Measurements from ENCODE around the gene ZNF341. TPM values are rescaled to one million over a fixed set of nuclear protein-coding genes. Genes with fewer than 3 reads are reported as not detected.

Gene ZNF341
- total RNA-seq, 2 experiments from 2014 or later = 2.1 to 2.7 TPM

- H3K4me1 ChIP-seq (ENCODE audit: insufficient read depth, low read length) = no peaks in the 10 kb centered on the region
- H3K9me3 ChIP-seq (ENCODE audit: control insufficient read depth in 1 of 2, insufficient read depth in 1 of 2, low read length in 2 of 2) = no peaks in the 10 kb centered on the region
- Mint-ChIP-seq H3K9me3 (no peaks in the 10 kb centered on the region), H3K27me3 (no peaks in the 10 kb centered on the region), H3K36me3 (ENCODE audit: low read depth) (peaks cover 39% of the 10 kb centered on the region), H3K4me3 (no peak overlapping the region), H3K27ac (no peak overlapping the region), H3K4me1 (ENCODE audit: low read depth) (no peaks in the 10 kb centered on the region)
- peaks cover 12% of the 10 kb centered on the region for H3K36me3 ChIP-seq (ENCODE audit: insufficient read depth, low read length)
- no peaks in the 10 kb centered on the region for H3K27me3 ChIP-seq (ENCODE audit: control insufficient read depth in 1 of 2, insufficient read depth in 2 of 2, low read length in 2 of 2)
- CTCF ChIA-PET = no interaction called here
- no peak overlapping the region for H3K4me3 ChIP-seq (ENCODE audit: low read length)
- ATAC-seq (ENCODE audit: poor library complexity) (no peak), DNase-seq (no peak)
- H3K27ac ChIP-seq (ENCODE audit: low read depth in 1 of 2, low read length in 2 of 2) = no peak overlapping the region
- POLR2A ChIA-PET = interaction anchor here (0.6 kb wide), 1 partner anchor 112 kb away, joined by 4 read pairs; no protein-coding TSS in a partner anchor
- intact Hi-C loops (cut with DNase I, micrococcal nuclease) = no loop called here
- TF ChIP-seq CTCF (IDR thresholded peaks at IDR 0.05) = no peak
These were observed 14.7 kb downstream of the ZNF341 start for GRCh38 chr20:33746325-33746998.

- Mint-ChIP-seq H3K4me3 (no peak overlapping the region), H3K9me3 (no peaks in the 10 kb centered on the region), H3K4me1 (ENCODE audit: low read depth) (peaks cover 5% of the 10 kb centered on the region), H3K36me3 (ENCODE audit: low read depth) (peaks cover 62% of the 10 kb centered on the region), H3K27ac (no peak overlapping the region), H3K27me3 (no peaks in the 10 kb centered on the region)
- Histone ChIP-seq H3K27me3 (ENCODE audit: control insufficient read depth in 1 of 2, insufficient read depth in 2 of 2, low read length in 2 of 2) (no peaks in the 10 kb centered on the region), H3K27ac (ENCODE audit: low read depth in 1 of 2, low read length in 2 of 2) (no peak overlapping the region), H3K9me3 (ENCODE audit: control insufficient read depth in 1 of 2, insufficient read depth in 1 of 2, low read length in 2 of 2) (peaks cover 0 to under 1% of the 10 kb centered on the region in 2 experiments), H3K4me3 (ENCODE audit: low read length) (no peak overlapping the region), H3K36me3 (ENCODE audit: insufficient read depth, low read length) (peaks cover 23% of the 10 kb centered on the region), H3K4me1 (ENCODE audit: insufficient read depth, low read length) (no peaks in the 10 kb centered on the region)
- DNase-seq (no peak), ATAC-seq (ENCODE audit: poor library complexity) (no peak)
- TF ChIP-seq CTCF (IDR thresholded peaks at IDR 0.05) = no peak
- POLR2A ChIA-PET = no interaction called here
- intact Hi-C loops (cut with DNase I, micrococcal nuclease) = no loop called here
- CTCF ChIA-PET = no interaction called here
These were observed 20.0 kb downstream of the ZNF341 start for GRCh38 chr20:33751775-33752174.

GRCh38 chr20:33753143-33753542 lies 21.3 kb downstream of the ZNF341 start:
- peaks cover 6 to 7% of the 10 kb centered on the region in 2 experiments for H3K9me3 ChIP-seq (ENCODE audit: control insufficient read depth in 1 of 2, insufficient read depth in 1 of 2, low read length in 2 of 2)
- peaks cover 27% of the 10 kb centered on the region for H3K36me3 ChIP-seq (ENCODE audit: insufficient read depth, low read length)
- Mint-ChIP-seq H3K9me3 (peaks cover 2% of the 10 kb centered on the region), H3K27ac (no peak overlapping the region), H3K36me3 (ENCODE audit: low read depth) (peaks cover 69% of the 10 kb centered on the region), H3K4me3 (no peak overlapping the region), H3K4me1 (ENCODE audit: low read depth) (peaks cover 5% of the 10 kb centered on the region), H3K27me3 (no peaks in the 10 kb centered on the region)
- TF ChIP-seq CTCF (IDR thresholded peaks at IDR 0.05) = no peak
- intact Hi-C loops (cut with DNase I, micrococcal nuclease) = no loop called here
- no peak overlapping the region for H3K27ac ChIP-seq (ENCODE audit: low read depth in 1 of 2, low read length in 2 of 2)
- DNase-seq (no peak), ATAC-seq (ENCODE audit: poor library complexity) (no peak)
- H3K4me1 ChIP-seq (ENCODE audit: insufficient read depth, low read length) = no peaks in the 10 kb centered on the region
- no peaks in the 10 kb centered on the region for H3K27me3 ChIP-seq (ENCODE audit: control insufficient read depth in 1 of 2, insufficient read depth in 2 of 2, low read length in 2 of 2)
- CTCF ChIA-PET = interaction anchor here (0.6 kb wide), 1 partner anchor 68 kb away, joined by 3 read pairs; no protein-coding TSS in a partner anchor
- no peak overlapping the region for H3K4me3 ChIP-seq (ENCODE audit: low read length)
- POLR2A ChIA-PET = no interaction called here
